B cell (primary cell): ENCODE data around the gene UPF3A. TPM values are rescaled to one million over a fixed set of nuclear protein-coding genes. Genes with fewer than 3 reads are reported as not detected.

Experiments used
- ATAC-seq: fragments of 200-7000 bp; cut with Tn5 transposase; one replicate; pipeline ENCODE4 v1.10.0; 2021; ENCODE audit warnings: low read depth, mild to moderate bottlenecking, moderate number of reproducible peaks, moderate library complexity
- CTCF ChIA-PET: fragments of 350-600 bp; sonication (Branson Sonifier 250); formaldehyde crosslinking; loops from one replicate; lab custom pipeline; 2021; ENCODE audit warnings: antibody characterized with exemption, inconsistent platforms; lab: Charles Lee
- POLR2A ChIA-PET: fragments of 350-600 bp; sonication (Branson Sonifier 250); formaldehyde crosslinking; loops from one replicate; lab custom pipeline; 2021; ENCODE audit warnings: antibody characterized with exemption; lab: Charles Lee
- DNase-seq: peaks from one replicate; pipeline ENCODE4 v3.0.0; 2013
- H2AFZ ChIP-seq: 2 replicates; pipeline ENCODE4 v1.6.1; 2012; ENCODE audit warnings: mild to moderate bottlenecking, low read depth, low read length; ENCODE audit not compliant: insufficient read depth, poor library complexity, severe bottlenecking
- H3K27ac ChIP-seq, 2 donors: 1 replicate in 1 of 2; 2 replicates in 1 of 2; pipeline ENCODE4 v1.5.1; 2012 to 2013; ENCODE audit warnings: low read length in 2 of 2, mild to moderate bottlenecking in 2 of 2, moderate library complexity in 1 of 2
- H3K27me3 ChIP-seq, 4 experiments: fragments of 200-600 bp in 1 of 4; sonication (generic) in 1 of 4; replicated peaks in 1 of 4; 1 replicate in 2 of 4; 2 replicates in 2 of 4; pipeline versions ENCODE4 v1.6.1 to v1.7.0; 2013 to 2016; ENCODE audit warnings: low read length in 3 of 4, mild to moderate bottlenecking in 2 of 4, mixed read lengths in 1 of 4, moderate library complexity in 1 of 4; ENCODE audit not compliant: insufficient read depth in 4 of 4, control insufficient read depth in 3 of 4; ENCODE audit errors: control extremely low read depth in 1 of 4
- H3K36me3 ChIP-seq, 2 experiments: replicated peaks in 1 of 2; 1 replicate in 1 of 2; 2 replicates in 1 of 2; pipeline versions ENCODE4 v1.6.1 to v1.7.1; 2013; ENCODE audit warnings: low read length in 1 of 2; ENCODE audit not compliant: insufficient read depth in 2 of 2, control insufficient read depth in 1 of 2; ENCODE audit errors: control extremely low read depth in 1 of 2, extremely low read depth in 1 of 2
- H3K4me1 ChIP-seq, 2 donors: fragments of 200-600 bp in 1 of 2; sonication (generic) in 1 of 2; 1 replicate in 1 of 2; 2 replicates in 1 of 2; pipeline versions ENCODE4 v1.5.1 to v1.6.1; 2013 to 2017; ENCODE audit warnings: low read length in 2 of 2; ENCODE audit not compliant: control insufficient read depth in 2 of 2, insufficient read depth in 2 of 2
- H3K4me2 ChIP-seq: replicated peaks from 2 replicates; pipeline ENCODE3; 2012; ENCODE audit warnings: mild to moderate bottlenecking, low read depth, low read length; ENCODE audit not compliant: poor library complexity, severe bottlenecking
- H3K4me3 ChIP-seq, 5 experiments: fragments of 200-600 bp in 1 of 5; sonication (generic) in 1 of 5; 1 replicate in 3 of 5; 2 replicates in 2 of 5; pipeline versions ENCODE4 v1.5.1 to v1.7.0; 2011 to 2016; ENCODE audit warnings: low read length in 4 of 5, mild to moderate bottlenecking in 4 of 5, low read depth in 2 of 5, control low read depth in 1 of 5, moderate library complexity in 1 of 5; ENCODE audit not compliant: insufficient read depth in 1 of 5; ENCODE audit errors: control extremely low read depth in 1 of 5, extremely low read depth in 1 of 5
- H3K79me2 ChIP-seq: fragments of 200-600 bp; sonication (generic); one replicate; pipeline ENCODE4 v1.6.0; 2016; ENCODE audit warnings: low read length; ENCODE audit not compliant: control insufficient read depth, insufficient read depth
- H3K9ac ChIP-seq: fragments of 200-600 bp; sonication (generic); 2 replicates; pipeline ENCODE4 v1.6.1; 2017; ENCODE audit warnings: mild to moderate bottlenecking, low read length, moderate library complexity
- H3K9me3 ChIP-seq, 3 donors: one replicate each; pipeline versions ENCODE4 v1.6.1 to v1.7.1; 2013; ENCODE audit warnings: low read length in 2 of 3; ENCODE audit not compliant: control insufficient read depth in 2 of 3, insufficient read depth in 1 of 3; ENCODE audit errors: control extremely low read depth in 1 of 3
- H4K20me1 ChIP-seq: 2 replicates; pipeline ENCODE4 v1.6.0; 2012; ENCODE audit warnings: mild to moderate bottlenecking, low read length; ENCODE audit not compliant: insufficient read depth, control insufficient read depth, poor library complexity, severe bottlenecking
- H3K27ac Mint-ChIP-seq: one replicate; pipeline ENCODE4 v1.8.0; 2021; ENCODE audit warnings: mixed read lengths
- H3K27me3 Mint-ChIP-seq: one replicate; pipeline ENCODE4 v1.8.0; 2021; ENCODE audit warnings: mixed read lengths
- H3K4me1 Mint-ChIP-seq: one replicate; pipeline ENCODE4 v1.8.0; 2021; ENCODE audit warnings: mixed read lengths
- H3K4me3 Mint-ChIP-seq: one replicate; pipeline ENCODE4 v1.8.0; 2021; ENCODE audit warnings: mixed read lengths
- H3K9me3 Mint-ChIP-seq: one replicate; pipeline ENCODE4 v1.8.0; 2022; ENCODE audit warnings: mixed read lengths; ENCODE audit not compliant: insufficient read depth
- CTCF ChIP-seq: fragments of 200-600 bp; IDR thresholded peaks from one replicate; pipeline ENCODE4 v1.8.0; 2022; ENCODE audit warnings: antibody characterized with exemption, mild to moderate bottlenecking
- EZH2 ChIP-seq: IDR thresholded peaks from 2 replicates; pipeline ENCODE4 v1.6.1; 2012; ENCODE audit warnings: borderline replicate concordance, low read depth, mild to moderate bottlenecking, moderate library complexity, low read length; ENCODE audit not compliant: insufficient read depth, poor library complexity, severe bottlenecking
- WGBS: methylation state at CpG from one replicate; pipeline ENCODE4 v1.1.5; 2013; ENCODE audit warnings: missing lambda C conversion rate; ENCODE audit not compliant: insufficient coverage; 5-methylcytosine and 5-hydroxymethylcytosine counted together
- intact Hi-C: fragments of 100-400 bp; cut with micrococcal nuclease; formaldehyde crosslinking; loops from one replicate; pipeline ENCODE4 v1.10.0; 2022
- polyA plus RNA-seq: library from polyadenylated mRNA; depleted of rRNA; stranded (reverse); fragments of >200 nt; gene quantifications from 2 replicates; pipeline ENCODE4 v1.2.3, GENCODE V29; 2012
- total RNA-seq, 2 donors: library from RNA; stranded (reverse); fragments of 120-200 nt in 1 of 2; gene quantifications; 1 replicate in 1 of 2; 2 replicates in 1 of 2; pipeline versions ENCODE4 v1.2.3 to v1.2.4, GENCODE V29; 2013 to 2022

Gene UPF3A
- total and polyA plus RNA-seq, 2 donors (not counting 1 experiment from before 2014, with no cell fraction given), result 72.9 to 109 TPM

- Histone ChIP-seq H3K27ac (no peak overlapping the region), H3K4me1 (peaks cover 11 to 16% of the 10 kb centered on the region in 2 donors), H3K4me3 (no peak overlapping the region), H2AFZ (no peak overlapping the region), H3K4me2 (no peak overlapping the region), H3K79me2 (no peaks in the 10 kb centered on the region), H4K20me1 (no peaks in the 10 kb centered on the region), H3K9me3 (no peaks in the 10 kb centered on the region), H3K27me3 (no peaks in the 10 kb centered on the region), H3K36me3 (no peaks in the 10 kb centered on the region), H3K9ac (no peak overlapping the region)
- intact Hi-C loops, result no loop called here
- DNase-seq (no peak), ATAC-seq (no peak)
- no peak overlapping the region for H3K27ac Mint-ChIP-seq
- ChIA-PET CTCF (interaction anchor here (0.7 to 1.1 kb wide), 2 partner anchors 24 to 116 kb away, joined by 3 read pairs; no protein-coding TSS in a partner anchor), POLR2A (no interaction called here)
- H3K27me3 Mint-ChIP-seq, result no peaks in the 10 kb centered on the region
- H3K4me1 Mint-ChIP-seq, result peaks cover 18% of the 10 kb centered on the region
- WGBS, result 100% methylated on average over 5 of the region's 5 CpGs
- no peaks in the 10 kb centered on the region for H3K9me3 Mint-ChIP-seq
- no peak for TF ChIP-seq CTCF
- no peak for TF ChIP-seq EZH2
- no peak overlapping the region for H3K4me3 Mint-ChIP-seq
These were observed 57.6 kb downstream of the UPF3A start for GRCh38 chr13:114338959-114339358.

GRCh38 chr13:114339857-114340534 lies 58.6 kb downstream of the UPF3A start:
- intact Hi-C loops, result no loop called here
- POLR2A ChIA-PET, result no interaction called here
- H4K20me1 ChIP-seq, result no peaks in the 10 kb centered on the region
- no peaks in the 10 kb centered on the region for H3K79me2 ChIP-seq
- H3K9ac ChIP-seq, result no peak overlapping the region
- no peak overlapping the region for H3K27ac ChIP-seq
- Mint-ChIP-seq H3K27ac (no peak overlapping the region), H3K27me3 (no peaks in the 10 kb centered on the region), H3K9me3 (no peaks in the 10 kb centered on the region), H3K4me3 (no peak overlapping the region), H3K4me1 (peaks cover 7% of the 10 kb centered on the region)
- 32% methylated on average over 5 of the region's 10 CpGs for WGBS
- CTCF ChIA-PET, result interaction anchor here (0.7 to 1.8 kb wide), 7 partner anchors 25 to 392 kb away, joined by 3 to 5 read pairs (median 4); partner anchors contain the start of gene CDC16
- H3K36me3 ChIP-seq, result no peaks in the 10 kb centered on the region
- peak; percentile 33 for ATAC-seq
- no peaks in the 10 kb centered on the region for H3K27me3 ChIP-seq
- TF ChIP-seq CTCF (peak; percentile 79), EZH2 (no peak)
- peak; percentile 66 for DNase-seq
- no peak overlapping the region for H2AFZ ChIP-seq
- H3K4me2 ChIP-seq, result no peak overlapping the region
- H3K4me1 ChIP-seq, result peaks cover 1 to 6% of the 10 kb centered on the region in 2 donors
- H3K4me3 ChIP-seq, result no peak overlapping the region
- no peaks in the 10 kb centered on the region for H3K9me3 ChIP-seq
